Gastrocnemius medialis (tissue), 4 donors: ENCODE results near the gene PRCD.

Source experiments
- POLR2A ChIP-seq, 2 donors: fragments of 450-650 bp; IDR thresholded peaks; one replicate each; pipeline ENCODE4 v1.6.1; 2017; ENCODE audit warnings: antibody characterized with exemption in 2 of 2, mild to moderate bottlenecking in 2 of 2, moderate library complexity in 2 of 2
- TF ChIP-seq, protein P1 (sequence below), 5 experiments: fragments of 450-650 bp in 3 of 5; fragments of 200-600 bp in 2 of 5; sonication (generic) in 2 of 5; IDR thresholded peaks in 4 of 5; conservative IDR thresholded peaks in 1 of 5; 1 replicate in 4 of 5; 2 replicates in 1 of 5; pipeline ENCODE4 v1.5.1; 2016 to 2019; ENCODE audit warnings: antibody characterized with exemption in 5 of 5, mild to moderate bottlenecking in 3 of 5, moderate library complexity in 3 of 5

GRCh38 chr17:76567634-76568432, 28.0 kb downstream of the PRCD start:
- TF ChIP-seq, protein P1, sequence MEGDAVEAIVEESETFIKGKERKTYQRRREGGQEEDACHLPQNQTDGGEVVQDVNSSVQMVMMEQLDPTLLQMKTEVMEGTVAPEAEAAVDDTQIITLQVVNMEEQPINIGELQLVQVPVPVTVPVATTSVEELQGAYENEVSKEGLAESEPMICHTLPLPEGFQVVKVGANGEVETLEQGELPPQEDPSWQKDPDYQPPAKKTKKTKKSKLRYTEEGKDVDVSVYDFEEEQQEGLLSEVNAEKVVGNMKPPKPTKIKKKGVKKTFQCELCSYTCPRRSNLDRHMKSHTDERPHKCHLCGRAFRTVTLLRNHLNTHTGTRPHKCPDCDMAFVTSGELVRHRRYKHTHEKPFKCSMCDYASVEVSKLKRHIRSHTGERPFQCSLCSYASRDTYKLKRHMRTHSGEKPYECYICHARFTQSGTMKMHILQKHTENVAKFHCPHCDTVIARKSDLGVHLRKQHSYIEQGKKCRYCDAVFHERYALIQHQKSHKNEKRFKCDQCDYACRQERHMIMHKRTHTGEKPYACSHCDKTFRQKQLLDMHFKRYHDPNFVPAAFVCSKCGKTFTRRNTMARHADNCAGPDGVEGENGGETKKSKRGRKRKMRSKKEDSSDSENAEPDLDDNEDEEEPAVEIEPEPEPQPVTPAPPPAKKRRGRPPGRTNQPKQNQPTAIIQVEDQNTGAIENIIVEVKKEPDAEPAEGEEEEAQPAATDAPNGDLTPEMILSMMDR (IDR thresholded peaks at IDR 0.05 in 4 of 5, conservative IDR thresholded peaks at IDR 0.05 in 1 of 5), result no peak
- no peak for TF ChIP-seq POLR2A (IDR thresholded peaks at IDR 0.05)
